GM10266 (cell line): ENCODE measurements around the gene CSF2RB.
"Not testable (repeated sequence)": the region's sequence is repeated elsewhere in the genome, so short reads cannot be mapped to it uniquely, and the experiment has no call there.

Experiments
- DNase-seq: peaks from one replicate; pipeline ENCODE4 v3.0.0; 2012; ENCODE audit errors: extremely low spot score
- TF ChIP-seq, protein P1 (sequence below): IDR thresholded peaks from 2 replicates; pipeline ENCODE4 v1.5.1; 2012; ENCODE audit warnings: mild to moderate bottlenecking, low read depth; ENCODE audit not compliant: control insufficient read depth, insufficient read depth; ENCODE audit errors: missing control alignments

The CSF2RB gene

GRCh38 chr22:36982136-36982535 lies 68.7 kb downstream of the CSF2RB start:
- DNase-seq, result no peak
- TF ChIP-seq, protein P1, sequence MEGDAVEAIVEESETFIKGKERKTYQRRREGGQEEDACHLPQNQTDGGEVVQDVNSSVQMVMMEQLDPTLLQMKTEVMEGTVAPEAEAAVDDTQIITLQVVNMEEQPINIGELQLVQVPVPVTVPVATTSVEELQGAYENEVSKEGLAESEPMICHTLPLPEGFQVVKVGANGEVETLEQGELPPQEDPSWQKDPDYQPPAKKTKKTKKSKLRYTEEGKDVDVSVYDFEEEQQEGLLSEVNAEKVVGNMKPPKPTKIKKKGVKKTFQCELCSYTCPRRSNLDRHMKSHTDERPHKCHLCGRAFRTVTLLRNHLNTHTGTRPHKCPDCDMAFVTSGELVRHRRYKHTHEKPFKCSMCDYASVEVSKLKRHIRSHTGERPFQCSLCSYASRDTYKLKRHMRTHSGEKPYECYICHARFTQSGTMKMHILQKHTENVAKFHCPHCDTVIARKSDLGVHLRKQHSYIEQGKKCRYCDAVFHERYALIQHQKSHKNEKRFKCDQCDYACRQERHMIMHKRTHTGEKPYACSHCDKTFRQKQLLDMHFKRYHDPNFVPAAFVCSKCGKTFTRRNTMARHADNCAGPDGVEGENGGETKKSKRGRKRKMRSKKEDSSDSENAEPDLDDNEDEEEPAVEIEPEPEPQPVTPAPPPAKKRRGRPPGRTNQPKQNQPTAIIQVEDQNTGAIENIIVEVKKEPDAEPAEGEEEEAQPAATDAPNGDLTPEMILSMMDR, result no peak

- TF ChIP-seq, protein P1, result no peak
- DNase-seq, result no peak
These were observed 71.9 kb downstream of the CSF2RB start for GRCh38 chr22:36985211-36985889.

GRCh38 chr22:36986242-36986821 lies 72.9 kb downstream of the CSF2RB start:
- no peak for DNase-seq
- TF ChIP-seq, protein P1, result peak; percentile 51

DNA sequence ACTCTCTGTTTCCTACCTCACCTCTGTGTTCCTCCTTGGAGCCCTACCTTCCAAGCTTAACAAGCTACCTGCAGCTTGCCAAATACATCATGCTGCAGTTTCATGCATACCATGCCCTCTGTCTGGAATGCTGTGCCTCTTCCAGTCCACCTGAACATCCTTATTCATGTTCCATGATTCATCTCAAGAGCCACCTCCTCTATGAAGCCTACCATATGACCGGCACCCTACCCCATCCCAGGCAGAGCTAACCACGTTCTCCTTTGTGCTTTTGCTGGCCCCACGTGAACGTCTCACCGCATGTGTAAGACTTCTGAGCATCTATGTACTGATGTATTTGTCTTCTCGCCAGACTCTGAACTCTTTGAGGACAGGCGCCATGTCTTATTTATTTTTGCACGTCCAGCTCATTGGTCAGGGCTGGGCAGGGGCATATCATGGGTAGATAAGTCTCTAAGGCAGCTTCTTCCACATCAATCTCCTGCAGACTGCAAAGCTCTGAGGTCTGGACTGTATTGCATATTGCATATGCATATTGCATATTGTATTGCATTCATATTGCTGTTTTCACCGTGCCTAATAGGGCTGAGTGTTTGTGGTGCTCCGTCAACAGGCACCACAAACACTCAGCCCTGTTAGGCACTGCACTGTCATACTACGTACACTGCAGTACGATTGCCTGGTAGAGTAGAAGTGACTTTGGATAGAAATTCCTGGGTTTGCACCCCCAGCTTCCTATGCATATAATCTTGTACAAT lies 74.8 kb downstream of the CSF2RB start:
- TF ChIP-seq, protein P1, result no peak
- no peak for DNase-seq

DNA sequence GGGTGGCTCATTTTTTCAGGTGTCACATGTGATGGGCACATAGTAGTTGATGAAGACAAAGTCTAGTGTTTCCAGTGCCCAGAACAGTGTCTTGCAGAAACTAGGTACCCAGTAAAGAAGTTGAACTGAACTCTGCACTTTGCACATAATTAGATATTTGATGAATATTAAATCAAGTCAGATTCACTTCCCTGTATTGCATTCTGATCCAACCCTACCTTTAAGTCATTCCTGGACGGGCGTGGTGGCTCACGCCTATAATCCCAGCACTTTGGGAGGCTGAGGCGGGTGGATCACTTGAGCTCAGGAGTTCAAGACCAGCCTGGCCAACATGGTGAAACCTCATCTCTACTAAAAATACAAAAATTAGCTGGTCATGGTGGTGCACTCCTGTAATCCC lies 75.6 kb downstream of the CSF2RB start:
- DNase-seq, result not testable (repeated sequence)
